ENCODE measurements around the gene CHERP.

DNA sequence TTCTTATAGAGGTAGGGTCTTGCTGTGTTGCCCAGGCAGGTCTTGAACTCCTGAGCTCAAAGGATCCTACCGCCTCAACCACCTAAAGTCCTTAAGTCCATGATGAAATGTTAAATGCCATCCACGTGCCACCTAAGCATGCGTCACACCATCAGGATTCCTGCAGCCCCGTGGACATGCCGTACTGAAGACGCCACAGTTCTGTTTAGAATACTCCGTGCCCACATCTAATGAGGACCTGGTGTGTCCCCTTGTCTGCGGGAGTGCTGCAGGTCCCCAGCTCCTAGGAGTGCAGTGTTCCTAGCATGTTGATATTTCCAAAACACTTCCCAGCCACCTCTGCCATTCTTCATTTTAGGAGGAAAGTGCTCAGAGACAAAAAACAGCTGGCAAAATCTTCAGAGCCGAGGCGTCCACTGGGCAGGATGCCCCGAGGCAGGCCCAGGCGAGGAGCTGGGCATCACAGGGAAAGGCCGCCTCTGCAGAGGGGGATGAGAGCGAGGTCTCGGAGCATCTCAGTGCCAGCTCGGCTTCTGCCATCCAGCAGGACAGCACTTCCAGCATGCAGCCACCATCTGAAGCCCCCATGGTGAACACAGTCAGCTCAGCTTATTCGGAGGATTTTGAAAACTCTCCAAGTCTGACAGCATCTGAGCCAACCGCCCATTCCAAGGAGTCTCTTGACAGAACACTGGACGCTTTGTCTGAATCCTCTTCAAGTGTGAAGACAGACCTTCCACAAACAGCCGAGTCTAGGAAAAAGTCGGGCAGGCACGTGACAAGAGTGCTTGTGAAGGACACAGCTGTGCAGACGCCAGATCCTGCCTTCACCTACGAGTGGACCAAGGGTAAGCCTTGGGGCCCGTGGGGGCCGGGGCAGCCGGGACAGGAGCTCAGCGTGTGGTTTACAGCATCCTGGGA is 32.8 kb downstream of the CHERP start:
- no peak for TF ChIP-seq EZH2 (IDR thresholded peaks at IDR 0.05; ENCODE audit: borderline replicate concordance, insufficient read depth, low read depth, low read length, poor library complexity, severe bottlenecking)
- no peak for TF ChIP-seq CTCF (IDR thresholded peaks at IDR 0.05)
